DMS114 treated with DMSO at 0.1 percent for 48 hours (cell line): Measurements from ENCODE around the gene PXDC1.
"Not testable (repeated sequence)": the region's sequence is repeated elsewhere in the genome, so short reads cannot be mapped to it uniquely, and the experiment has no call there.

Experiments
- DNase-seq: peaks from one replicate; lab custom pipeline; 2025; ENCODE audit not compliant: unreplicated experiment; lab: John Stamatoyannopoulos, UW

PXDC1 gene

GRCh38 chr6:3715285-3715684 is 36.2 kb downstream of the PXDC1 start:
- DNase-seq = no peak

GRCh38 chr6:3714768-3715167 is 36.7 kb downstream of the PXDC1 start:
- DNase-seq = no peak

DNA sequence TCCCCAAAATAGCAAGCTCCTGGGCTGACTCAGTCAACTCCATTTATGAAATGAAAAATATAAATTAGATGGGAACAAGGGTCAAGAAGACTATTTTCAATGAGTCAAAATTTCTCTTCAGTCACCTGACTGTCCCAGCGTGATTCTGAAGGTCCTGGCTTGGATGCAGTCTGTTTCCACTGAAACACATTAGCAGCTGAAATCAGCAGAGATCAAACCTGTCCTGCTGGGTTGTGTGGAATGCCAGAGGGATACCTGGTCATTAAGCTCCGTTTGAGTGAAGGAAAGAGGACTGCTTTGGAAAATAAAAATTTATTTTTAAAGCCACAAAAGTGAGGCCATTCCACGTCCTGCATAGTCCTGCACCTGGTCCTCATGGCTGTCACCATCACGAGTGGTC is 37.4 kb downstream of the PXDC1 start:
- no peak for DNase-seq

DNA sequence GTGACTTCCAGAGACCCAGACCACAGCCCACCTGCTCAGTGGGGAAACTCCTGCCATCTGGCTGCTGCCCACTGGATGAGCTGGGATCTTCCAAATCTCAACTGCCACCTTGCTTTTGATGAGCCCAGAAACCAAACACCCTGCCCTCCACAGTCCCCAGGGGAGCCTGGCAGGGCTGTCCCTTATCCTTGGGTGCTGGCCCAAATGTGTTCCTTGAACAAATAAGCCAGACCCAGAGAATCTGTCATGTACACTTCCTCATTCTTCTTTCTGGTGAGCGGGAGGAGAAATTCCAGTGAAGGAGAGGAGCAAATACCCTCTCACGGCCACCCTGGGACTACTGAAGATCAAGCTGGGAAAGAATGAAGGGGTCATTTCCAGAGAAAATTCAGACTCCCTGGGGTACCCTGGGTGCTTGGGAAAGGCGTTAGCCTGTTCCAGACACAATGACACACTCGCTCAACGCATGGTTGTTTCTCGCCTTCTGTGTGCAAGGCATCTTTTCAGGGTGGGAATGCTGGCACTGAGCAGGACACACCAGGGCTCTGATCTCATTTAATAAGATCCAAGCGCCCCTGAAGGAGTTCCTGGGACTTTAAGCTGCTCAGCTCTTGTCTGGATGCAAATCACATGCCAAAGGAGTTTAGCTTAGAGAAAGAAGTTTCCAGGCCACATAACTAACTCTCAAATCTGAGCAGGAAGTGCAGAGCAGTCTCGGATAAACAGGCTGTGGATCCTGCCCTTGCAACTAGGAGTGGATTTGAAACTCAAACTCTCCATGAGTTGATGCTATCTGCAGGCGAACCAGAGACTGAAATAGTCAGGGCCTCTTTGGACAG is 38.5 kb downstream of the PXDC1 start:
- DNase-seq = no peak

DNA sequence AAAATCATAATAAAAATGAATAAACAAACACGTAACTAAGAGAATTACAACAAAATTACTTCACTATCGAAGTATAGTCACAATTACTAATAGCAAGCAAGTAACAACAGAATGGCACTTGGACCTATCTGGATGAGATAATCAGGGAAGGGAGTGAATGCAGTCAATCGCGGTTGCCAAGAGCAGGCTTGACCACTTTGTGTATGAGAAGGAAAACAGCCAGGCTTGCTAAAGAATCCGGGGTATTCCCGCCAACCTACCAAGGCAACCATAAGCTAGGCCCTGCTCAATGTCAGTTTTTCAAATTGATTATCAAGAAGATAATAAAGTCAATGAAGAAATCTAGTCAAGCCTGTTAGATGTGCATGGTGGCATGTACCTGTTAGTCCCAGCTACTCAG is 39.7 kb downstream of the PXDC1 start:
- DNase-seq = no peak

GRCh38 chr6:3710403-3710802 is 41.1 kb downstream of the PXDC1 start:
- no peak for DNase-seq

GRCh38 chr6:3708540-3708939 is 43.0 kb downstream of the PXDC1 start:
- DNase-seq = no peak

GRCh38 chr6:3707751-3708412 is 43.6 kb downstream of the PXDC1 start:
- DNase-seq = no peak

DNA sequence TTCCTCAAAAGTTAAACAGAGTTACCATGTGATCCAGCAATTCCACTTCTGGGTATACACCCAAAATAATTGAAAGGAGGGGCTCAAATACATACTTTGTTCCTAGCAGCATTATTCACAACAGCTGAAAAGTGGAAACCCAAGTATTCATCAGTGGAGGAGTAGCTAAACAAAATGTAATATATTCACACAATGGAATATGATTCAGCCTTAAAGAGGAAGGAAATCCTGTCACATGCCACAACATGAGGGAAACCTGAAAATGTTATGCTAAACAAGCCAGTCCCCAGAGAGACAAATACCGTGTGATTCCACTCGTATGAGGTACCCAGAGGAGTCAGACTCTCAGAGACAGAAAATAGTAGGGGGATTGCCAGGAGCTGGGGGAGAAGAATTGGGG is 44.5 kb downstream of the PXDC1 start:
- no peak for DNase-seq

GRCh38 chr6:3706547-3706946 is 45.0 kb downstream of the PXDC1 start:
- no peak for DNase-seq

GRCh38 chr6:3701631-3702030 is 49.9 kb downstream of the PXDC1 start:
- no peak for DNase-seq

GRCh38 chr6:3699231-3699630 is 52.3 kb downstream of the PXDC1 start:
- no peak for DNase-seq

GRCh38 chr6:3698021-3698420 is 53.5 kb downstream of the PXDC1 start:
- DNase-seq = no peak

DNA sequence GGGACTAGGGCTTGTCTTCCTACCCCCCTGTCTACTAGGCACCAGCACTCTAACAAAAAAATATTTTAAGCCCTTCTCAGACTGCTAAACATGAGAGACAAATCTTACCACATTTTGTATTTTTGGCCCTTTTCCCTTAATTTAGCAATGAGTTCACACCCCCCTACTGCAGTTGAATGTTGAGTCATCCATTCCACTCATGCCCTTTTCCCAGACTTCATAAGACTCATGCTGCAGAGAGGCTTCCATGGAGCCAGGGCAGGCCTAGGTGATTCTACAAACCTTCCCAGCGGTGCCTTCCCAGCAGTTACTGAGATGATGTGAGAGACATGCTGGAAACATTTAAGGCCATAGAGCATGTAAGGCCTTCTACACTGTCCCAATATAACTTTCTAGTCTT is 53.9 kb downstream of the PXDC1 start:
- DNase-seq = no peak

DNA sequence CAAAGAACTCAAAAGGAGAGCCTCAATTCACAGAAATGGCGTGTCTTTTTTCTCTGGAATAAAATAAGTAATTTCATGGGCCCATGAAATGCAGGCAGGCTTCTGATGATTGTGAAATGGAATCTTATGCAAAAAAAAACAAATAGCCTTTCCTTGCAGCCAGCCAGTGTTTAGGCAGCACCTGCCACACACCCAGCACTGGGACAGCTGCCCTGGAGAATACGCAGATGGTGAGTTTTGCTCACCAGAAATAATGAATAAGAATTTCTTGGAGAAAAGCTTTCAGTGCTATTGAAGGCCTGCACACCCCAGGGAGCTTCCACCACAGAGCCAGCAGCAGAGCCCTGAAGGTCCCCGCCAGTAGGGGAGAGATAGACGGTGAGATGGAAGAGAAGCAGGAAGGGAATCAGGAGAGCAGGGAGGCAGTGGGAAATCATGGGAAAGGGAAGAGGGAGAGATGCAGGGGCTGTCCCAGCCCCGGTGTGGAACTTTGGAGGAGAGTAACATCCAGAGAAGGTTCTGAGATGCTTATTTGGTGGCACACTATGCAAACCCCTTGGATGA is 54.9 kb downstream of the PXDC1 start:
- DNase-seq = no peak

DNA sequence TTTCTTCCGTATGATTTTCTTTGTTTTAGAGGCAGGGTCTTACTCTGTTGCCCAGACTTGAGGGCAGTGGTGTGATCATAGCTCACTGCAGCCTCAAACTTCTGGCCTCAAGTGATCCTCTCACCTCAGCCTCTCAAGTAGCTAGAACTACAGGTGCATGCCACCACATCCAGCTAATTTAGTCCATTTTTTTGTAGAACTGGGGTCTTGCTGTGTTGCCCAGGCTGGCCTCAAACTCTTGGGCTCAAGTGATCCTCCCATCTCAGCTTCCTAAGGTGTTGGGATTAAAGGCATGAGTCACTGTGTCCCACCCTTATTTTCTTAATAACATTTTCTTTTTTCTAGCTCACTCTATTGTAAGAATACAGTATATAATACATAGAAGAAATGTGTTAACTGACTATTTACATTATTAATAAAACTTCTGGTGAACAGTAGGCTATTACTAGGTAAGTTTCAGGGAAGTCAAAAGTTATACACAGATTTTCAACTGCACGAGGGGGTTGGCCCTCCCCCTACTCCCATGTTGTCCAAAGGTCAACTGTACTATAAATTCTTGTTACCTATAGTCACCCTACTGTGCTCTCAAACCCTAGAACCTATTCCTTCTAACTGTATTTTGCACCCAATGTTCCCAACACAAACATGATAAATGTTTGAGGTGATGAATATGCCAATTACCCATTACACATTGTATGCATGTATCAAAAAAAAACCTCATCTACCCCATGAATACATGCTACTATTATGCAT is 56.3 kb downstream of the PXDC1 start:
- no peak for DNase-seq

DNA sequence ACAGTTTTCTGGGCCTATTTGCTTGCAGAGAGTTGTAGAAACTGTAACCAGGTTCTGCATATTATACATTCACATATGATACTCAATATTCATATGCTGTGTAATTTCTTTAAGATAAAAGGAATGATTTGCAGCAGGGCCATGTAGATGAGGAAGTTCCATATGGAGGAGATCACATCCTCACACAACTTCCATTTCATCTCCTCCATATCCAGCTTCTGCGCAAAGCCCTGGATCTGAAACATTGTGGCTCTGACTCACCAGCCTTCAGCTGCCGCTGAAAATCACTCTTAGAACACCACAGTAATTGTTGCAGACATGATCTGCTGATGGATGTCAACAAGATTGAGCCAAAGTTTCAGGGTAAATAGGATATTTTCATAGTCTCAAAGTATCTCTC is 57.7 kb downstream of the PXDC1 start:
- no peak for DNase-seq

DNA sequence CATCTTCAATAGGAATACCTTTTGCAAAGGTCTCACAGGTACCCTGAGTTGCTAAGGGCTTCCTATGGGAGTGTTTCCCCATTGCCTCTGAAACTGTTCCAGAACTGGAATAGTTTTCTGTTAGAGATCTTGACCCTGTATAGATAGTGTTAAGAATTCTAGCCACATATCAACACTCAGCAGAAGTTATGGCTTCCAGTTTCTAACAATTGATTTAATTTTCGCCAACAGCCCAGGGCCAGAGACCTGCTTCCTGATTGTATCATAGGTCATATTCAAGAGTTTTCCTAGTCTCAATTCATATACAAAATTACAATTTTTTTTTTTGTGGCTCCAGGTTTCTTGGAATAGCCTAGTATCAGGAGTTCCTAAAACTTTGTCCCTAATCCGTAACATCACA is 61.0 kb downstream of the PXDC1 start:
- DNase-seq = no peak

GRCh38 chr6:3687847-3688246 is 63.7 kb downstream of the PXDC1 start:
- DNase-seq = no peak

GRCh38 chr6:3683331-3683730 is 68.2 kb downstream of the PXDC1 start:
- no peak for DNase-seq

- DNase-seq = no peak
Measured at GRCh38 chr6:3678946-3679345, 72.6 kb downstream of the PXDC1 start.

GRCh38 chr6:3677751-3678150 is 73.8 kb downstream of the PXDC1 start:
- DNase-seq = not testable (repeated sequence)
